OCI-LY7 (cell line): ENCODE measurements around the gene CNTNAP4. TPM values are rescaled to one million over a fixed set of nuclear protein-coding genes. Genes with fewer than 3 reads are reported as not detected.

Source experiments
- BruUV-seq: library from RNA; stranded (reverse); fragments of 400-500 nt; replicated peaks from 2 replicates; lab custom pipeline; 2021; lab: Mats Ljungman, UMichigan
- CTCF ChIA-PET: fragments of 300-600 bp; sonication (Branson Sonifier 250); formaldehyde crosslinking; loops from one replicate; lab custom pipeline; 2022; ENCODE audit warnings: antibody characterized with exemption; ENCODE audit not compliant: unreplicated experiment; lab: Charles Lee
- POLR2A ChIA-PET: fragments of 300-600 bp; sonication (Branson Sonifier 250); formaldehyde crosslinking; loops from one replicate; lab custom pipeline; 2022; ENCODE audit warnings: antibody characterized with exemption; lab: Charles Lee
- DNase-seq: peaks from one replicate; pipeline ENCODE4 v3.0.0-alpha.2; 2015; ENCODE audit warnings: low spot score
- H2AFZ ChIP-seq: fragments of 200-600 bp; sonication (generic), shearing (Covaris generic); 2 replicates; pipeline ENCODE4 v1.6.1; 2014; ENCODE audit warnings: mild to moderate bottlenecking, antibody characterized with exemption, low read length, moderate library complexity
- H3K27ac ChIP-seq: fragments of 200-600 bp; sonication (generic); 2 replicates; pipeline ENCODE4 v1.5.1; 2014; ENCODE audit warnings: mixed run types, low read depth, mild to moderate bottlenecking, moderate library complexity, low read length, inconsistent platforms; ENCODE audit not compliant: poor library complexity, severe bottlenecking
- H3K36me3 ChIP-seq: fragments of 200-600 bp; sonication (generic); 2 replicates; pipeline ENCODE4 v1.6.1; 2014; ENCODE audit warnings: mild to moderate bottlenecking, antibody characterized with exemption, low read length, moderate library complexity, mixed read lengths; ENCODE audit not compliant: insufficient read depth
- H3K4me1 ChIP-seq: fragments of 200-600 bp; sonication (generic); 2 replicates; pipeline ENCODE4 v1.5.1; 2014; ENCODE audit warnings: mild to moderate bottlenecking, low read length; ENCODE audit not compliant: insufficient read depth, poor library complexity, severe bottlenecking
- H3K4me2 ChIP-seq: fragments of 200-600 bp; sonication (generic); 2 replicates; pipeline ENCODE4 v1.6.1; 2014; ENCODE audit warnings: mild to moderate bottlenecking, low read length
- H3K4me3 ChIP-seq: fragments of 200-600 bp; sonication (generic); 2 replicates; pipeline ENCODE4 v1.5.1; 2014; ENCODE audit warnings: mild to moderate bottlenecking, low read depth, low read length; ENCODE audit not compliant: poor library complexity, severe bottlenecking
- H3K79me2 ChIP-seq: fragments of 200-600 bp; sonication (generic); 2 replicates; pipeline ENCODE4 v1.6.1; 2016; ENCODE audit warnings: low read depth, mild to moderate bottlenecking, low read length, moderate library complexity, mixed read lengths; ENCODE audit not compliant: insufficient read depth
- H3K9me2 ChIP-seq: fragments of 200-600 bp; sonication (generic); 2 replicates; pipeline ENCODE4 v1.6.1; 2016; ENCODE audit warnings: mild to moderate bottlenecking, low read length, mixed read lengths; ENCODE audit not compliant: insufficient read depth
- H3K9me3 ChIP-seq: fragments of 200-600 bp; sonication (generic); 2 replicates; pipeline ENCODE4 v1.6.1; 2014; ENCODE audit warnings: mild to moderate bottlenecking, mixed run types, low read length, mixed read lengths
- H4K20me1 ChIP-seq: fragments of 200-600 bp; sonication (generic); 2 replicates; pipeline ENCODE4 v1.6.1; 2014; ENCODE audit warnings: mild to moderate bottlenecking, antibody characterized with exemption, low read length, moderate library complexity, mixed read lengths; ENCODE audit not compliant: insufficient read depth
- EZH2phosphoT487 ChIP-seq: fragments of 200-600 bp; sonication (generic); IDR thresholded peaks from 2 replicates; pipeline ENCODE4 v1.6.1; 2018; ENCODE audit warnings: low read depth, borderline replicate concordance, mild to moderate bottlenecking, mixed run types, antibody characterized with exemption, low read length, moderate library complexity, mixed read lengths
- intact Hi-C: fragments of 100-400 bp; cut with micrococcal nuclease; formaldehyde crosslinking; loops from one replicate; pipeline ENCODE4 v1.10.0; 2022; ENCODE audit not compliant: unreplicated experiment
- total RNA-seq, 2 experiments: library from RNA; depleted of rRNA in 1 of 2; stranded (reverse); fragments of >200 nt in 1 of 2; shearing (Covaris generic) in 1 of 2; gene quantifications; 2 replicates each; pipeline ENCODE4 v1.2.3, GENCODE V29; 2014 to 2022
- TF ChIP-seq, protein P1 (sequence below): fragments of 200-600 bp; sonication (generic); conservative IDR thresholded peaks from 2 replicates; pipeline ENCODE4 v1.5.1; 2014; ENCODE audit warnings: mild to moderate bottlenecking, antibody characterized with exemption, low read length, moderate library complexity, mixed read lengths

CNTNAP4 gene
- total RNA-seq, 2 experiments from 2014 or later: not detected

GRCh38 chr16:76455257-76455656 lies 178.1 kb downstream of the CNTNAP4 start:
- BruUV-seq: no TSS peak
- Histone ChIP-seq H3K9me3 (no peaks in the 10 kb centered on the region), H3K36me3 (no peaks in the 10 kb centered on the region), H3K79me2 (no peaks in the 10 kb centered on the region), H3K9me2 (no peaks in the 10 kb centered on the region), H3K4me2 (no peak overlapping the region), H3K27ac (no peak overlapping the region), H4K20me1 (no peaks in the 10 kb centered on the region), H2AFZ (no peak overlapping the region), H3K4me3 (no peak overlapping the region), H3K4me1 (no peaks in the 10 kb centered on the region)
- intact Hi-C loops: no loop called here
- ChIA-PET POLR2A (interaction anchor here (0.6 to 0.7 kb wide), 2 partner anchors 28 to 65 kb away, joined by 3 read pairs; no protein-coding TSS in a partner anchor), CTCF (no interaction called here)
- DNase-seq: no peak
- TF ChIP-seq, protein P1, sequence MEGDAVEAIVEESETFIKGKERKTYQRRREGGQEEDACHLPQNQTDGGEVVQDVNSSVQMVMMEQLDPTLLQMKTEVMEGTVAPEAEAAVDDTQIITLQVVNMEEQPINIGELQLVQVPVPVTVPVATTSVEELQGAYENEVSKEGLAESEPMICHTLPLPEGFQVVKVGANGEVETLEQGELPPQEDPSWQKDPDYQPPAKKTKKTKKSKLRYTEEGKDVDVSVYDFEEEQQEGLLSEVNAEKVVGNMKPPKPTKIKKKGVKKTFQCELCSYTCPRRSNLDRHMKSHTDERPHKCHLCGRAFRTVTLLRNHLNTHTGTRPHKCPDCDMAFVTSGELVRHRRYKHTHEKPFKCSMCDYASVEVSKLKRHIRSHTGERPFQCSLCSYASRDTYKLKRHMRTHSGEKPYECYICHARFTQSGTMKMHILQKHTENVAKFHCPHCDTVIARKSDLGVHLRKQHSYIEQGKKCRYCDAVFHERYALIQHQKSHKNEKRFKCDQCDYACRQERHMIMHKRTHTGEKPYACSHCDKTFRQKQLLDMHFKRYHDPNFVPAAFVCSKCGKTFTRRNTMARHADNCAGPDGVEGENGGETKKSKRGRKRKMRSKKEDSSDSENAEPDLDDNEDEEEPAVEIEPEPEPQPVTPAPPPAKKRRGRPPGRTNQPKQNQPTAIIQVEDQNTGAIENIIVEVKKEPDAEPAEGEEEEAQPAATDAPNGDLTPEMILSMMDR: no peak
- no peak for TF ChIP-seq EZH2phosphoT487

DNA sequence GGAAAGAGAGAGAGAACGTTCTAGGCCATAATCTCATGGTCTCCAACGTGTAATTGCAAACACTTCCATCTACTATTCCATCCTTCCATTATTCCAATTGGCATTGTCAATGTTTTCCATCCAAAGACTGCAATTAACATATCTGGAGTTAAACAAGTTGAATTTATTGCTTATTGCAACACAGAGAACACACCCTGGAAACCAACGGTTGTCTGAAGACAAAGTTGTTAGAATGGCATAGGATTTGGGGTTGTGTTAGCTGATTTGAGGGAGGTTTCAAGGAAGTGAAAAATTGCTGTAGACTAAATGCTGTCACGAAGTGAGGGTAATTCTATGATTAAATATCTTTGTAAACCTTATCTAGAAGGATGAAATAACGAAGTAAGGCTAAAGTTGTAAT lies 178.8 kb downstream of the CNTNAP4 start:
- Histone ChIP-seq H3K9me2 (no peaks in the 10 kb centered on the region), H2AFZ (no peak overlapping the region), H3K27ac (no peak overlapping the region), H3K79me2 (no peaks in the 10 kb centered on the region), H4K20me1 (no peaks in the 10 kb centered on the region), H3K4me2 (no peak overlapping the region), H3K36me3 (no peaks in the 10 kb centered on the region), H3K4me1 (no peaks in the 10 kb centered on the region), H3K4me3 (no peak overlapping the region), H3K9me3 (no peaks in the 10 kb centered on the region)
- TF ChIP-seq, protein P1: no peak
- no peak for TF ChIP-seq EZH2phosphoT487
- BruUV-seq: no TSS peak
- DNase-seq: no peak
- CTCF ChIA-PET: no interaction called here
- intact Hi-C loops: no loop called here
- POLR2A ChIA-PET: interaction anchor here (0.6 kb wide), 1 partner anchor 27 kb away, joined by 3 read pairs; no protein-coding TSS in a partner anchor

- Histone ChIP-seq H4K20me1 (no peaks in the 10 kb centered on the region), H3K4me2 (no peak overlapping the region), H3K4me1 (no peaks in the 10 kb centered on the region), H3K79me2 (no peaks in the 10 kb centered on the region), H3K36me3 (no peaks in the 10 kb centered on the region), H3K9me3 (no peaks in the 10 kb centered on the region), H3K9me2 (no peaks in the 10 kb centered on the region), H3K4me3 (no peak overlapping the region), H2AFZ (no peak overlapping the region), H3K27ac (no peak overlapping the region)
- ChIA-PET CTCF (no interaction called here), POLR2A (no interaction called here)
- TF ChIP-seq, protein P1: no peak
- no peak for TF ChIP-seq EZH2phosphoT487
- intact Hi-C loops: no loop called here
- no peak for DNase-seq
- BruUV-seq: no TSS peak
Observed at GRCh38 chr16:76459111-76459510, 181.9 kb downstream of the CNTNAP4 start.
